Measurements from ENCODE around the gene CFAP91. TPM values are rescaled to one million over a fixed set of nuclear protein-coding genes. Genes with fewer than 3 reads are reported as not detected.

The CFAP91 gene
- total RNA-seq, 4 donors from 2014 or later = 9.4 to 28.0 (median 22.8) TPM

GRCh38 chr3:119664370-119664769 lies 38.5 kb upstream of the CFAP91 start:
- Histone ChIP-seq H3K27ac (no peak overlapping the region), H3K27me3 (no peaks in the 10 kb centered on the region), H3K36me3 (peaks cover 0 to 4% of the 10 kb centered on the region in 2 donors), H3K4me1 (peaks cover 0 to 5% of the 10 kb centered on the region in 2 donors), H3K4me3 (replicated peaks in 1 of 3) (no peak overlapping the region), H3K9me3 (no peaks in the 10 kb centered on the region)
- intact Hi-C loops (cut with DNase I) = no loop called here
- TF ChIP-seq CTCF (IDR thresholded peaks at IDR 0.05) = no peak
- 87% methylated on average over 4 of the region's 4 CpGs for WGBS, 2 donors
- no peak for DNase-seq

GRCh38 chr3:119664850-119665379 lies 37.9 kb upstream of the CFAP91 start:
- no peaks in the 10 kb centered on the region for H3K27me3 ChIP-seq
- H3K27ac ChIP-seq = no peak overlapping the region
- peaks cover under 1 to 6% of the 10 kb centered on the region in 2 donors for H3K4me1 ChIP-seq
- TF ChIP-seq CTCF (IDR thresholded peaks at IDR 0.05) (no peak), POLR2A (IDR thresholded peaks at IDR 0.05) (no peak)
- H3K4me3 ChIP-seq (replicated peaks in 1 of 3) = no peak overlapping the region
- intact Hi-C loops (cut with DNase I) = no loop called here
- DNase-seq = no peak
- H3K36me3 ChIP-seq = peaks cover 0 to 4% of the 10 kb centered on the region in 2 donors
- no peaks in the 10 kb centered on the region for H3K9me3 ChIP-seq
- 87 to 93% methylated on average over 4 of the region's 4 CpGs for WGBS, 2 donors

GRCh38 chr3:119665954-119666559 lies 36.8 kb upstream of the CFAP91 start:
- Histone ChIP-seq H3K27ac (no peak overlapping the region), H3K4me1 (peaks cover 5 to 12% of the 10 kb centered on the region in 2 donors)

GRCh38 chr3:119669906-119670570 lies 32.8 kb upstream of the CFAP91 start:
- Histone ChIP-seq H3K4me1 (peaks cover 5 to 7% of the 10 kb centered on the region in 2 donors), H3K4me3 (replicated peaks in 1 of 3) (no peak overlapping the region), H3K36me3 (peaks cover 12 to 36% of the 10 kb centered on the region in 2 donors), H3K27ac (peak overlapping the region; percentile 12 to 64 (median 50)), H3K27me3 (no peaks in the 10 kb centered on the region), H3K9me3 (no peaks in the 10 kb centered on the region)
- TF ChIP-seq POLR2A (IDR thresholded peaks at IDR 0.05) (no peak), CTCF (IDR thresholded peaks at IDR 0.05) (no peak)
- no peak for DNase-seq
- intact Hi-C loops (cut with DNase I) = loop anchor here (10.0 kb wide), 1 partner anchor 175 kb away; the partner anchor contains the start of gene TIMMDC1
- 92 to 95% methylated on average over 5 of the region's 5 CpGs for WGBS, 2 donors

More at GRCh38 chr3:119665954-119666559, 36.8 kb upstream of the CFAP91 start:
- DNase-seq = no peak
- TF ChIP-seq CTCF (IDR thresholded peaks at IDR 0.05) (no peak), POLR2A (IDR thresholded peaks at IDR 0.05) (no peak)
- Histone ChIP-seq H3K36me3 (peaks cover 0 to 4% of the 10 kb centered on the region in 2 donors), H3K4me3 (replicated peaks in 1 of 3) (no peak overlapping the region), H3K9me3 (no peaks in the 10 kb centered on the region), H3K27me3 (no peaks in the 10 kb centered on the region)
- WGBS, 2 donors = 84 to 87% methylated on average over 6 of the region's 6 CpGs
- intact Hi-C loops (cut with DNase I) = no loop called here

GRCh38 chr3:119672776-119673175 lies 30.0 kb upstream of the CFAP91 start:
- no peaks in the 10 kb centered on the region for H3K9me3 ChIP-seq
- H3K4me1 ChIP-seq = peaks cover 16 to 20% of the 10 kb centered on the region in 2 donors
- H3K4me3 ChIP-seq (replicated peaks in 1 of 3) = no peak overlapping the region
- no peak overlapping the region for H3K27ac ChIP-seq
- no peak for DNase-seq
- H3K27me3 ChIP-seq = no peaks in the 10 kb centered on the region
- H3K36me3 ChIP-seq = peaks cover 12 to 36% of the 10 kb centered on the region in 2 donors
- intact Hi-C loops (cut with DNase I) = loop anchor here (10.0 kb wide), 1 partner anchor 178 kb away; the partner anchor contains the start of gene TIMMDC1
- TF ChIP-seq POLR2A (IDR thresholded peaks at IDR 0.05) (no peak), CTCF (IDR thresholded peaks at IDR 0.05) (no peak)
- 95 to 98% methylated on average over 2 of the region's 2 CpGs for WGBS, 2 donors

Data from thyroid gland (tissue), 4 donors.